ENCODE results near the gene BAZ2A.

- TF ChIP-seq CTCF (IDR thresholded peaks at IDR 0.05) (no peak), POLR2A (IDR thresholded peaks at IDR 0.05) (no peak)
Measured at GRCh38 chr12:56628671-56629458, 1.3 kb downstream of the BAZ2A start.
